Psoas muscle (tissue), 8 donors: ENCODE results near the gene CPT1B. TPM values are rescaled to one million over a fixed set of nuclear protein-coding genes. Genes with fewer than 3 reads are reported as not detected.
A peak's percentile ranks its signal among the peaks of the same experiment; 100 is the strongest.

Experiments
- ATAC-seq, 4 donors: fragments of 200-7000 bp; cut with Tn5 transposase; one replicate each; pipeline ENCODE4 v1.9.1; 2020; ENCODE audit warnings: moderate library complexity in 3 of 4, mild to moderate bottlenecking in 2 of 4
- DNase-seq, 2 donors: peaks; one replicate each; pipeline ENCODE4 v3.0.0-alpha.2; 2020
- H3K27ac ChIP-seq: fragments of 200-600 bp; one replicate; pipeline ENCODE4 v1.8.0; 2022
- H3K27me3 ChIP-seq, 3 donors: fragments of 200-600 bp in 1 of 3; one replicate each; pipeline versions ENCODE4 v1.6.1 to v1.8.0; 2013 to 2022; ENCODE audit warnings: low read length in 2 of 3, mild to moderate bottlenecking in 2 of 3, moderate library complexity in 1 of 3; ENCODE audit not compliant: insufficient read depth in 3 of 3
- H3K36me3 ChIP-seq, 2 donors: fragments of 200-600 bp in 1 of 2; one replicate each; pipeline versions ENCODE4 v1.6.1 to v1.8.0; 2013 to 2022; ENCODE audit warnings: low read depth in 1 of 2, mild to moderate bottlenecking in 1 of 2, moderate library complexity in 1 of 2; ENCODE audit not compliant: insufficient read depth in 1 of 2
- H3K4me1 ChIP-seq: fragments of 200-600 bp; one replicate; pipeline ENCODE4 v1.8.0; 2022
- H3K4me3 ChIP-seq: fragments of 200-600 bp; one replicate; pipeline ENCODE4 v1.8.0; 2022; ENCODE audit warnings: mild to moderate bottlenecking
- H3K9me3 ChIP-seq: fragments of 200-600 bp; one replicate; pipeline ENCODE4 v1.8.0; 2022
- CTCF ChIP-seq: fragments of 200-600 bp; IDR thresholded peaks from one replicate; pipeline ENCODE4 v1.8.0; 2022; ENCODE audit warnings: antibody characterized with exemption
- WGBS, 3 donors: extraction: QIAGEN DNeasy Blood & Tissue Kit; methylation state at CpG; one replicate each; pipeline versions ENCODE4 v1.1.6 to v1.1.7; 2013; 5-methylcytosine and 5-hydroxymethylcytosine counted together
- intact Hi-C, 2 donors: fragments of 100-400 bp; cut with DNase I; formaldehyde crosslinking; loops; one replicate each; pipeline versions ENCODE4 v1.11.0 to v1.14.2; 2022
- polyA plus RNA-seq, 3 donors: library from polyadenylated mRNA; stranded (reverse); fragments of 200-250 nt; gene quantifications; one replicate each; pipeline ENCODE4 v1.2.3, GENCODE V29; 2013
- total RNA-seq, 4 donors: library from RNA; stranded (reverse); fragmentation: NEBNext Ultra II Directional in 2 of 4; extraction: Animal tissue kit (Norgen Biotek cat#: 25700) in 2 of 4; gene quantifications; one replicate each; pipeline versions ENCODE4 v1.2.1 to v1.2.4, GENCODE V29; 2021 to 2023
- donor health status: healthy with polysubstance abuse.
- donor health status: DM: no; HTN: no; CAD: no; lungs with moderate emphysema.
- donor health status: Bipolar disorder and iron deficiency.
- donor health status: healthy.
- donor health status: DM: yes; HTN: yes; CAD: no.
- donor health status: DM: no; HTN: no; CAD: no.
- donor health status: DM: no; HTN: no; CAD: no.
- donor health status: DM: yes; HTN: yes; CAD: no.

The CPT1B gene
- total and polyA plus RNA-seq, 7 donors = 57.4 to 144 (median 87.6) TPM

DNA sequence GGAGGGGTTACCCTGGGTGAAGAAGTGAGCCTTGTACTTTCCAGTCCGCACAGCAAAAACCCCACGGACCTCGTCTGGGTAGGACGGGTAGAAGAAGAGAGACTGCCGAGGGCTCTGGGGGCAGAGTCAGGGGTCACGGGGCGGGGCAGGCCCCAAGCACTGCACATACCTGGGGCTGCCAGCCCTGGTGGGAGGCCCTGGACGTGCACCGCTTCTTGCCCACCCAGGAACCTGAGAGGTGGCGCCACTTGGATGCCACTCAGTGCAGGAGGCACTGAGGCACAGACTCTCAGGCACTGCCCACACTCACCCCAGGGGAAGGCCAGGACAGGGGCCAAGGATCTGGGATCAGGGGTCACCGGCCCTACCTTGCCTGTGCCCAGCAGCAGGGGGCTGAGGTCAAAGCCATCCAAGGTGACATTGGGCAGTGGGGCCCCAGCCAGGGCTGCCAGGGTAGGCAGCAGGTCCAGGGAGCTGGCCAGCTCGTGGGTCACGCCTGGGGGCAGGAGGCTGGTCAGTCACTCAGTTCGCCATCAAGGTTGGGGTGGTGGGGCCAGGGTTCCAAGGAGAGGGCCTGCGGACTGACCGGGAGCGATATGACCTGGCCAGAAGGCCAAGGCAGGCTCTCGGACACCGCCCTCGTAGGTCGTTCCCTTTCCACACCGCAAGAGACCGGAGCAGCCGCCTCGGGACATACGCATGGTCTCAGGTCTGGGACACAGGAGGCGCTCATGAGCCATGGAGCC, 47.5 kb upstream of the CPT1B start:
- 82 to 86% (median 84%) methylated on average over 24 to 27 of the region's 27 CpGs for WGBS, 3 donors
- H3K27me3 ChIP-seq = no peaks in the 10 kb centered on the region
- H3K27ac ChIP-seq = no peak overlapping the region
- intact Hi-C loops = loop anchor here in 1 of 2 donors (5.0 kb wide), 1 partner anchor 77 kb away; no protein-coding TSS in a partner anchor
- no peak for ATAC-seq
- peak in 1 of 2 donors; percentile 66 for DNase-seq
- peaks cover 0 to 17% of the 10 kb centered on the region in 2 donors for H3K36me3 ChIP-seq
- H3K4me1 ChIP-seq = peaks cover 27% of the 10 kb centered on the region
- TF ChIP-seq CTCF = peak; percentile 11
- peak overlapping the region; percentile 91 for H3K4me3 ChIP-seq
- no peaks in the 10 kb centered on the region for H3K9me3 ChIP-seq

DNA sequence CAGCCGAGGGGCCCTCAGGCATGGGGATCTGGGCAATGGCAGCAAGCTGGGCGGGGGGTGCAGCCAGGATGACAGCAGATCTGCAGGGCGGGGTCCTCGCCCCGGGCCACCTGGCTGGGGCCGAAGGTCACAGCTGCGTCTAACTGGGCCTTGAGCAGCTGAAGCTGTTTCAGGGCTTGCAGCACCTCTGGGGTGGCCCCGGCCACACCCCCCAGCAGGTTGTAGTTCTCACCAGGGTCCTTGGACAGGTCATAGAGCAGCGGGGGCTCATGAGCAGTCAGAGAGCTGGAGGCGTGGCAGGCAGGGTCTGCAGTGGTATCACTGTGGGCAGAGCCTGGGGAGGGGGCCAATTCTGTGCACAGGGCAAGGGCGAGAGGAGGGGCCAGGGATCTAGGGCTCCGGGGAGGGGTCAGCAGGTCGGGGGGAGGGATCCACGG, 46.9 kb upstream of the CPT1B start:
- Histone ChIP-seq H3K4me3 (no peak overlapping the region), H3K36me3 (peaks cover 0 to 17% of the 10 kb centered on the region in 2 donors), H3K27me3 (no peaks in the 10 kb centered on the region), H3K4me1 (peaks cover 33% of the 10 kb centered on the region), H3K27ac (no peak overlapping the region), H3K9me3 (no peaks in the 10 kb centered on the region)
- no peak for TF ChIP-seq CTCF
- intact Hi-C loops = loop anchor here in 1 of 2 donors (5.0 kb wide), 1 partner anchor 77 kb away; no protein-coding TSS in a partner anchor
- no peak for ATAC-seq
- WGBS, 3 donors = 80 to 86% (median 84%) methylated on average over 14 of the region's 14 CpGs
- DNase-seq = peak in 1 of 2 donors; percentile 54

DNA sequence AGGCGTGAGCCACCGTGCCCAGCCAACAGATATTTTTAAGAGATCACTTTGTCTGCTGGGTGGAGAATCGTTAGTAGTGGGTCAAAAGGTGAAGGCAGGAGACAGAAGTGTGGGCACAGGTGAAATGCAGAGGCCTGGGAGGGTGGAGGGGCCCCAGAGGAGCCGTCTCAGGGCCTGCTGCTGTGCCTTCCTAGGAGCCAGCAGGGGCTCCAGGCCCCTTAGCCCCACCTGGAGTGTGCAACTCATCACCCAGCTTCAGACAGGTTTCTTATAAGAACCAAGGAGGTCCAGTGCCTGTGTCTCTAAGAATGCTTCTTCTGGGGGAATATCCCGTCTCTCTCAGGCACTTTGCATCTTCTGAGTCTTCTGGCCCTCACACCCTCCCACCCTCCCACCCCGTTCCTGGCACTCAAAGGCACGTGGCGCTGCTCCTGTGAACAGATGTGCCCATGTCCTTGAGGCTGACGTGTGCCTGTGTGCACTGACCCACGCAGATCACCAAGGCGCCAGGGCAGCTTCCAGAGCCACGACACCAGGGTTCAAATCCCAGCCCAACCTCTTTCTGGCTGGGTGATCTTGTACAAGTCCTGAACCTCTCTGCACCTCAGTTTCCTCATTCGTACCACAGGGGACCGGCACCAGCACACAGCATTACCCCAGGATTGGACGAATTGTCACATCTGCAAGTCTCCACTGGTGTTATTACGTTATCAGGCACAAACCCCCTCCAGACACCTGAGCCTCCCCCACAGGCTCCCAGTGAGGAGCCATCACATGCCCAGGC, 46.3 kb upstream of the CPT1B start:
- H3K36me3 ChIP-seq = peaks cover 0 to 17% of the 10 kb centered on the region in 2 donors
- H3K27ac ChIP-seq = no peak overlapping the region
- no peaks in the 10 kb centered on the region for H3K27me3 ChIP-seq
- ATAC-seq = no peak
- TF ChIP-seq CTCF = no peak
- H3K4me1 ChIP-seq = peaks cover 33% of the 10 kb centered on the region
- intact Hi-C loops = loop anchor here (5.0 kb wide), 4 partner anchors 42 to 92 kb away; partner anchors contain the start of genes CHKB (in 1 of the 2), CPT1B (in 1 of the 2) and TYMP (in 1 of the 2)
- H3K9me3 ChIP-seq = no peaks in the 10 kb centered on the region
- DNase-seq = no peak
- WGBS, 3 donors = 66 to 74% (median 72%) methylated on average over 16 of the region's 16 CpGs
- H3K4me3 ChIP-seq = no peak overlapping the region

DNA sequence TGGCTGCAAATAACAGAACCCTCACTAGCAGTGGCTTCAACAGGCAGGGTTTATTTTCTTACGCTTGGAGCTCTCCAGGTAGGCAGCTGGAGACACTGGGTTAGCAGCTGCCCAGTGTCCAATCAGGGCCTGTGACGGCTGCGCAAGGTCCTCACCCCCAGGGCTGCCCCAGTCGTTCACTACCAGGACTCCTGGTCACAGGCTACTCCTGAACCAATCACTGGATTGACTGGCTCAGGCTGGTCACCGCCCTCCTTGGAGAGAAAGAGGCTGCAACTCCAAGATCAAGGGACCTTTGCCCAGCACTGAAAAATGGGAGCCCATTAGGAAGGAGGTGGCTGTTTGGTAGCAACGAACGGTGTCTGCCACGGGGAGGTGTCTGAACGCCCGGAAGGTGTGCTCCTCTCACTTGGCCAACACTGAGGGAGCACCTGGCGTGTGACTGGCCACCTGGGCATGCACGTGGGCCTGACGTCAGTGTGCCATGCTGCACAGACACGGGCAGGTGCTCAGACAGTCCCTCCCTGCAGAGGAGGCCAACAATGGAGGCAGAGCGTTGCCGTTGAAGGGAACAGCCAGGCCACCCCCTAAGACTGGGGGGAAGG, 44.6 kb upstream of the CPT1B start:
- Histone ChIP-seq H3K27ac (no peak overlapping the region), H3K4me1 (peaks cover 33% of the 10 kb centered on the region), H3K9me3 (no peaks in the 10 kb centered on the region), H3K27me3 (no peaks in the 10 kb centered on the region), H3K4me3 (peak overlapping the region; percentile 19), H3K36me3 (peaks cover 0 to 17% of the 10 kb centered on the region in 2 donors)
- ATAC-seq (peak in 3 of 4 donors; percentile 31 to 47 (median 41)), DNase-seq (no peak)
- WGBS, 3 donors = 45 to 66% (median 47%) methylated on average over 16 of the region's 16 CpGs
- intact Hi-C loops = loop anchor here (5.0 kb wide), 3 partner anchors 41 to 91 kb away; partner anchors contain the start of genes CHKB (in 1 of the 2), CPT1B (in 1 of the 2) and TYMP (in 1 of the 2)
- no peak for TF ChIP-seq CTCF
